GM19395 (cell line): ENCODE results near the gene ELP2.
"Not testable (repeated sequence)": the region's sequence is repeated elsewhere in the genome, so short reads cannot be mapped to it uniquely, and the experiment has no call there.

Experiments used
- ATAC-seq: cut with Tn5 transposase; IDR thresholded peaks from one replicate; pipeline ENCODE4 v1.9.1; 2021; ENCODE audit warnings: mild to moderate bottlenecking, moderate library complexity; ENCODE audit not compliant: unreplicated experiment

ELP2 gene

DNA sequence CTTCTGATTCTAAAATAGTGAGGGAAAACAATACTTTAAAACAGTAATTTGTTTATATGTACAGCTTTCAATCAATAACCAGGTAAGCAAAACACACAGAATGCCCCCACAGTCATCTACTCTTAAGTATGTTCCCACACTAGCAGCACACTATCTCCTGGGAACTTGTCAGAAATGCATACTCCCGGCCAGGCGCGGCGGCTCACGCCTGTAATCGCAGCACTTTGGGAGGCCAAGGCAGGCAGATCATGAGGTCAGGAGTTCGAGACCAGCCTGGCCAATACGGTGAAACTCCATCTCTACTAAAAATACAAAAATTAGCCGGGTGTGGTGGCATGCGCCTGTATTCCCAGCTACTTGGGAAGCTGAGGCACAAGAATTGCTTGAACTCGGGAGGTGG is 12.9 kb upstream of the ELP2 start:
- ATAC-seq, result not testable (repeated sequence)

DNA sequence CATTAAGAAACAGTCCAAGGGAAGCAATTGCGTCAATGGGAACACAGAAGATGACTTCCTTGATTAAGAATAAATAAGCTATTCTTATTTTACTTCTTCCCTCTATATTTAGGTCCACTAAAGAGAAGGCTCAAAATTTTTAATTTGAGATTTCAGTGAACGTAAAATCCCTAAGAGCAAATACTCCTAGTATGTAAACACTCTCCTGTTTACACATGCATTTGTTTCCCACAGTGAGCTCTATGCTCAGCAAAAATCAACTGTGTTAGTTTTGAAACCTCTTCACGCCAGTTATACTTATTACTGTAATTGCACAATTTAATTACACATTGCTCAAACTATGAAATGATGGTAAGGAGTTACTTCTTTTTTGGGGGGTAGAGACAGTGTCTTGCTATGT is 9.4 kb upstream of the ELP2 start:
- no peak for ATAC-seq

DNA sequence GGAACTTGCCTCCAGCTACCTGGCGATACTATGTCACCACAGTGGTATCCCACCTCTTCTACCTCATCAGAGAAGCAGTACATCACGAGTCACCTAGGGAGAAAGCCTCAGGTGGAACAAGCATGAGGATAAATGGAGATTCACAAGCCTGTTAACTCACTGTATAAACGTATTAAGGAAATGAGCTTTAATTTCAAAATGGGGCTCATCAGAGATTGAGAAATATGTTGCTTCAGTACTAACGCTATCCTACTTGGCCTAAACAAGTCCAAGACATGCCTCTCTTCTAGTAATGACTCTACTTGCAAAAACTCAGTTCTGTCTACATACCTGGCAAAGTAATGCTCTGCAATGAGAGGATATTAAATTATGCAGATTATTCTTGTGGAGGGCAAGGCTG is 4.9 kb upstream of the ELP2 start:
- ATAC-seq, result no peak

DNA sequence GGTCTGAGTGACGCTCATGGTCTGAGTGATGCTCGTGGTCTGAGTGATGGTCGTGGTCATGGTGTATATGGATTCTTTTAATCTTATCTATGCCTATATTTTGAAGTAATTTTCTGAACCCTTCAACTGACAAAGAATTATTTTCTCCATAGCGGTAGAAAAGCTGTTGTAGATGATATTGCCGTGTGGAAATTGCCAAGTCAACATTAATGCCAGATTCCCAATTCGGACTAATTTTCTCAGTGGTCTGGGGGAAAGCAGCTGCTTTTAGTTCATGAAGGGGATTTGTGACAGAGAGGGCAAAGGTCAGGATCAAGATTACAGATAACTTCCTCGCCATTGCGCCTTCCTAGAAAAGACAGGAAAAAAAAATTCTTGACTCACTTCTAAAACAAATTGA is 3.0 kb upstream of the ELP2 start:
- no peak for ATAC-seq

DNA sequence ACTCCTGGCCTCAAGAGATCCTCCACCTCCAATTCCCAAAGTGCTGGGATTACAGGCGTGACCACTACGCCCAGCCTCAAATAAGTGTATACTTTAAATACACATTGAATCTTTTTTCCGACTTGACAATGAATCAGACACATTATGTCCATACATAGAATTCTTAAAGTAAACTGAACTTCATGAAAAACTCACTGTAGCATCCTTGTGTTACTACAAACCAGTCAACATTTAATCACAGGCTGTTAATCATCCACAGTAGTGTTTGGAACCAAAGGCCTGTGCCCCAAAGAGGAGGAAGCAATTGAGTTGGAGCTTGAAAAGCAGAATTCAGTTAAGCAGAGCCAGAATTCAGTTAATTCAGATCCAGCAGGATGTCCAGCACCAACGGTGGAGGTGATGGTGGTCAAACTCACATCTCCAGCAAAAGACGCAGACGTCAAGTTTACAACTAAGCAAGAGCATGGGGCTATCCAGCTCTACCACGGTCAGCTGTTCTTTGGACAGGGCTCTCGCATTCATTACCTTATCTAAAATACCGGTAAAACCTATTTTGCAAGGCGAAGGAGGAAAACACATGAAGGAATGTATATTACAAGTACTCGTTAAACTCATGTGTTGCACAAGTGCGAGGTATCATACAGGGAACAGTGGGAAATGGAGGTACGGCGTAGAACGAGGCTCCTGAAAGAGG is 1.7 kb upstream of the ELP2 start:
- ATAC-seq, result no peak

DNA sequence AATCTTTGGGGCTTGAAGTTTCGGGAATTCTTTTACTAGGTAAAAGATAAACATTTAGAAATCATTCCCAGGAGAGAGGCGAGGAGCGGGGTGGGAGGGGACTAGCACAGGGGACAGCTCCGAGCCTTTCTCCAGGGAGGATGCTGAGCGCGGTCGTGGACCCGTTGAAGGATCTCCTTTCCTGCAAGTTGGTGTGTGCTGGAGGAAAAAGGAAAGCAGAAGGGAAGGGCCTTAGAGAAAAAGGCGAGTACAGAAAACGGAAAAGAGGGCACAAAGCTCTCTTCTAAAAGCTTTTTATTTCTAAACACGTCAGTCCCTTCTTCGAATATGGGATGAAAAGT is 1.2 kb upstream of the ELP2 start:
- ATAC-seq, result no peak

DNA sequence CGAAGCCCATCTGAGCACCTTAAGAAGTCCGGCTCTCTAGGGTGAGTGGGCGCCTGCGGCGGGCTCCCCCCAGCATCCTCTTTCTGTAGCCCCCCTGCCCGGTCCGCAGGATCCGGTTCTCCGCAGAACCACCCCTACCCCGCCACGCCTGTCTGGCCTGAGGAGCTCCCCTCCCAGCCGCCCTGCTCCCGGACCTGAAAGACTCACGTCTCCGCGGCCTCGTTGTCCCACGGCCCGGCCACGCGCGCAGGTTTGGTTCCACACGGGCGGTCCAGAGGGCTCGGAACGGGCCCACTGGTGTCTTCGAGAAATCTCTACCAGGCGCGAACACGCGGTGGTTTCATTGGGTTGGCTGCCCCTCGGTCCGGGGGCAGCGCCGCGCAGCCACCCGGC is 796 bp upstream of the ELP2 start:
- ATAC-seq, result peak; percentile 16

DNA sequence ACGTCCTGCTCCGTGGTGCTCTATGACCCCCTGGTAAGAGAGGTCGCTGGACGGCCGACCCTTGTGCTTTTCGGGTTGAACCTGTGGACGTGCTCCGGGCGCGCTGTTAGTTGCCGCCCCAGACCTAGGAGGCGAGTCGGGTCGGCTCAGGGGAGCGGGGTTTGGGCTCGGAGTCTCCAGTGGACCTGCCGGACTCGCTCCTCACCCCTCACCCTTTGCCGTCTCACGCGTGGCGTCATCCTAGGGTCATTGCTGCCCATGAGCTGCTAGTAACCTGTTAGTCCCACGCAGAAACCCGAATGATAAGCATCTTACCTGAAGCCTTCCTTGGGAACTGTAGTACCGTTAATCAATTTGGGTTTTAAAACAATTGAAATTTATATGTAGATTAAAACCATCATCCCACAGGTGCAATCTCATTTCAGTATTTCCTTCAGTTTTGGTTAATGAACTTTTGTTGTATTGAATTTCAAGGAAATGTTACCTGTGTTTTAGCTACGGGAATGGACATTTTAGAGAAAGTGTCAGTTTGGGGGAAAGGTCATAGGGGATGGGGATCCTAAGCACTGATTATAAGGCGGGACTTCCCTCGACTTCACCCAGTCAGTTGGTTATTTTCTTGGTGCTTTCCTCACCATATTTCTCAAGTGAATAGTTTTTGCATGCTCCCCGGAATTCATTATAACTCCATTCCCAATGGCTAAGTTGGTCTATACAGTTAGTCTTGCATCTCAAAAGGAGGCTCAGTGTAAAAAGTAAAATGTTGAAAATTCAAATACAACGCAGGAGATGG is 536 bp downstream of the ELP2 start:
- peak; percentile 36 for ATAC-seq

DNA sequence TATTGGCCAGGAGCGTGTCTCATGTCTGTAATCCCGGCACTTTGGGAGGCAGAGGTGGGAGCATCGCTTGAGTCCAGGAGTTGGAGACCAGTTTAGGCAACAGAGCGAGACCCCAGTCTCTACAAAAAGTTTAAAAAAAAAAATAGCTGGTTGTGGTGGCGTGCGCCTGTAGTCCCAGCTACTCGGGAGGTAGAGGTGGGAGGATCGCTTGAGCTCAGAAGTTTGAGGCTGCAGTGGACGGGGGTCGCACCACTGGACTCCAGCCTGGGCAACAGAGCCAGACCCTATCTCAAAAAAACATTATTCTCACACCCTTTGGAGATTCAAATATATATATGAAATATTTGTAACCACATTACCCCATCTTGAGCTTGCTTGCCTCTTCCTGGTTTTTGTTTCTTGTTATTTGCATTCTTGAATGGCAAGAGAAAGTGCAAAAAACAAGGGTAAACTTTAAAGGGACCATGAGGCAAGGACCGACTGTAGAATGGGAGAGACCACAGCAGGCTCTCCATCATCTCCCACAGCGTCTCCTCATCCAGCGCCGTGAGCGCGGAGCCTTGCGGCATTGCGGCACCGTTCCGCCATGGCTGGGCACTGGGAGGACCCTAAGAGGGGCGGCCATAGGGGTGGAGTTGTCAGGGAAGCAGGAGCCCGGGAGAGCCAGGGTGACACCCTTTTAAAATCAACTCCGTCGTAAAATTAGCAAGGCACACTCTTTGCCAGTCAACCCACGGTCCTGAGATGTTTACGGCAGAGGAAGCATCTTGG is 1.4 kb downstream of the ELP2 start:
- no peak for ATAC-seq

DNA sequence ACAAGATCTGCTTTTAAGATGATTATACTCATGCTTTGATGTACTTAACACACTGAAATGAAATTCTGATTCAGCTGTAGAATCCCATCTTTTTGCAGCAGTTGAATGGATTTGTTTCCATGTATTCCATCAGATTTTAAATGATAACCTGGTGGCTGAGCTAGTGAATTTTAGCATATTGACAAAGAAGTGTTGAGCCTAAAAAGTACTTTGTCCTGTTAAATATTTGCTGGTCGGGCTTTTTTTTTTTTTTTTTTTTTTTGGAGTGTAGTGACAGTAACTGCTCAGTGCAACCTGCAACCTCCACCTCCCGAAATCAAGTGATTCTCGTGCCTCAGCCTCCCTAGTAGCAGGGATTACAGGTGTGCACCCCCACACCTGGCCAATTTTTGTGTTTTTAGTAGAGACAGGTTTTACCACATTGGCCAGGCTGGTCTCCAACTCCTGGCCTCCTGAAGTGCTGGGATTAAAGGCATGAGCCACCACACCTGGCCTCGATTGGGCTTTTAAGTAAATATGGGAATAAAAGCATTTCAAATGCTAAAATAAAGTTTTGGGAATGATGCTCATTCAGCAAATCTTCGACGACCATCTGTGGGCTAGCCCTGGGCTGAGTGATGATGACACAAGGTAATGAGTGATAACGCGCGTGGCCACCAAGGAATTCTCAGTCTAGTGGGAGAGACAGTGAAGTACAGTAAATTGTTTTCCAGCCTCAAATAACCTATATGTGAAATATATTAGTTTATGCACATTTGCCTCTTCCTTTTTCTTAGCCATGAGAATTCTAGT is 2.2 kb downstream of the ELP2 start:
- ATAC-seq, result no peak

DNA sequence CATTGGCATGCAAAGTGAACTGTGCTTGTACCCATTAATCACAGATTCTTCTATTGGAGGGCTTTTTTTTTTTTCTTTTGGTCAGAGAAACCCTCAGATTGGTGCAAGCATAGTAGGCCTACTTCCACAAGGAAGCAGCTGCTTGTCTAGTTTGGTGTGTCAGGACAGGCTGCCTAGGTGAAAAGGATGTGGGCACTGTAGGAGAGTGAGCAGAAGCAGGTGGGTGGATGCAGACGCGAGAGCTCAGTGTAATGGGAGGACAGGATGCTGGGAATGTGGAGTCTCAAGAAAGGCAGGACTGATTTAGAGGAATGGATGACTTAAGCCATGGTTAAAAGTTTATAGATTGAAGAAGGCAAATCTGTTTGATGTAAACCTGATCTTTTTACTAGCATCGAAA is 3.1 kb downstream of the ELP2 start:
- ATAC-seq, result no peak

DNA sequence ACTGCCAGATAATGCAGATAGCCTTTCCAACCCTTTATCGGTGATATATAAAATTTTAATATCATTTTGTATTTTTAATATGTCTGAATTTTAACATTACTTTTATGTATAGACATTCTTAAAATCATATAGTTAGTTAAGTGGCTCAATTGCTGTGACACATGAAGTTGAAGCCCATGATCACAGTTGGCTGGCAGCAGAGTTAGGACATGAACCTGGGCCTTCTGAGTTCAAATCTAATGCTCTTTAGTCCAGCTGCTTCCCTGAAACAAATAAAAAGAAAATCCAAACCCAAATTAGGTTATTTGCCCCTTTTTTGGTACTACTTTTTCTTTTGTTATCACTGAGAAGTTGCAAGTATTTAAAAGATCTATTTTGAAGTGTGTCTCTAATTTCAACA is 5.6 kb downstream of the ELP2 start:
- no peak for ATAC-seq

DNA sequence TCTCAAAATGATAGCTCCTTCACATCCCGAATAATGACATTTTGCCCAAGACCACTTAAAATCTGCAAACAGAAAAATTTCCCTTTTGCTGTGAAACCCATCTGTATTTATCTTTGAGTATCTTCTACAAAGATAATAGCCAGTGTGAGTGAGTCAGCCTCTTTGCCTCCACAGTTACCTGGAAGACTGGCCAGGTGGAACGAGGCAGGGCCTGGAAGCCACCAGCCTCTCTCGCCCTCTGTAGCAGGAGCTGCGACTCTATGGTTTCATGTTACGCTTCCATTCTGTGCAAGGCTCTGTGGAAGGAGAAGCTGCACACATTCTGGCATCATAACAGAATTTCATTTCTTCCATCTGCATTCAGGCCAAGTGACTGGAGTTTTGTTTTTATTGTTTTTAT is 9.5 kb downstream of the ELP2 start:
- no peak for ATAC-seq

DNA sequence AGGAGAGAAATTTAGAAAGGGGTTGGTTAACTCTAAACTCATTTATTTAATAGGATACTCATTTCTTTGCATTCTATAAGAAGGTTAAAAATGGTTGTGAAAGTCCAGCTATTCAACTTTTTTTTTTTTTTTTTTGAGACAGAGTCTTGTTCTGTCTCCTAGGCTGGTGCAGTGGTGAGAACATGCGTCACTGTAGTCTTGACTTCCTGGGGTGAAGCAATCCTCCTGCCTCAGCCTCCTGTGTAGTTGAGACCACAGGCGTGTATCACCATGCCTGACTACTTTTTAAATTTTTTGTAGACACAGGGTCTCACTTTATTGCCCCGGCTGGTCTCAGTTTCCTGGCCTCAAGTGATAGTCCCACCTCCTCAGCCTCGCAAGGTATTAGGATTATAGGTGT is 11.9 kb downstream of the ELP2 start:
- no peak for ATAC-seq

DNA sequence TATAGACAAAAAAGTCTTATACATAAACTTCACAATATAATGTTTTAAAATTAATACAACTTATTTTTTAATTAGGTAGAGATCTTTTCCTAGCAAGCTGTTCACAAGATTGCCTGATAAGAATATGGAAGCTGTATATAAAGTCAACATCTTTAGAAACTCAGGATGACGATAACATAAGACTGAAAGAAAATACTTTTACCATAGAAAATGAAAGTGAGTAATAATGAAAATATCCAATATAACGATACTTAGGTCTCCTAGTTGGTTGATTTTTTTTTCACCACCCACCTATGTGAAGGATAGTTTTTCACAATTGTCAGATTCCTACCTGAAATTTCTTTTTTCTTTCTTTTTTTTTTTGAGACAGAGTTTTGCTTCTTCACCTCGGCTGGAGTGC is 13.1 kb downstream of the ELP2 start:
- ATAC-seq, result no peak

DNA sequence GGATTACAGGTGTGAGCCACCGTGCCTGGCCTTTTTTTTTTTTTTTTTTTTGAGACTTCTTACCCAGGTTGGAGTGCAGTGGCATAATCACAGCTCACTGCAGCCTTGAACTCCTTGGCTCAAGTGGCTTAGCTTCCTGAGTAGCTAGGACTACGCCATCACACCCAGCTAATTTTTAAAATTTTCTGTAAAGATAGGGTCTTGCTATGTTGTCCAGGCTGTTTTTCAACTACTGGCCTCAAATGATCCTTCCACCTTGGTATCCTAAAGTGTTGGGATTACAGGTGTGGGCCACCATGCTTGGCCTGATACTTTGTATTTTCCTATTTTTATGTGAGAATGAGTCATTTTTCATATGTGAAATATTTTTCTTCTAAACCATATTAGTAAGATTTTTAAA is 13.7 kb downstream of the ELP2 start:
- ATAC-seq, result no peak

DNA sequence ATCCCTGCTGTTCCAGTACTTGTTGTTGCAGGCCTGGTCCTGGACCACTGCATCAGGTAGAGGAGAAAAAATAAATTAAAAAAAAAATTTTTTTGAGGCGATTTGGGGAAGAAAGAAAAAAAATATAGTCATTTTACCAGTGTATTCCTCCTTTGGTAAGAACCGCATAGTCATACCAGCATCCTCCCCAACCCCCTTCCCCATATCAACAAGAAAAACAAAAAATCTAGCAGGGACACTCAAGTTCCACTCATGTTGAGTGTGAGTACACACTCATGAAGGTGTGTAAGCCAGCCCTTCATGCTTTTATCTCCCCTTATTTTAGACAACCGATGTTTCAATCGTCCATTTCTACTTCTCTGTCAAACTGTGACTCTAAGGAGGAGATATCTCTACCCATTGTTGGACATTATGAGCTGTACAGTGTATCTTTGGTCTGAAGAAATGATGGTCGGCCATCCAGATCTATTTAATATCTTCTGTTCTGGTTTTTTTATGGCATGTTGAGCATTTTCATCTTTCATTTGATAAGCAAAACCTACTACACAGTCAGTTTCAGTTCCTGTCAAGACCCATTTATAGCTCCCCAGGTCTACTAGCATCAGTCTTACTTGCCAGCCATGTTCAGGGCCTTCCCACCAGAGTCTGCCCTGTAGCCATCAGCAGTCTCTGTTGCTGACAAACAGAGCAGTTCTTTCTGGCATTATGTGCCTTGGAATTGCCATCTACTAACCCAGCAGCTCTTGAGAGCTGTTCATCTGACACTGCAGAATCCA is 20.0 kb downstream of the ELP2 start:
- ATAC-seq, result peak; percentile 99

DNA sequence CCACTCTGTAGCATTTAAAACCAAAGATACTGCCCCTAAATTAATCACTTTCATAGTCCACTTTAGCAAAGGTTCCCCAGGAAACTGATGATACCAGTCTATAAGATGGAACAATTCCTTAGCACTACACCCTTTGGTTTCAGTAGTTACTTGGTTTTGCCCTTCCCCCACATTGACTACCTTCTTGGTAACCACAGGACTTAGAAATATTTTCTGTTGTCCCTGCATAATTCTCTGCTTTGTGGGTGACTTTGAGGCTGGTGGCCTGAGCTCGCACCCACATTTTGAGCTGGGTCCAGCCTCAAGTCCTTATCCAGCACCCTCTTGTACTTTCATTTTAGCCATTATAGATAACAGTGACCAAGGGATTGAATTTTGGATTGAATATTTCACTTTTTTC is 23.1 kb downstream of the ELP2 start:
- no peak for ATAC-seq

DNA sequence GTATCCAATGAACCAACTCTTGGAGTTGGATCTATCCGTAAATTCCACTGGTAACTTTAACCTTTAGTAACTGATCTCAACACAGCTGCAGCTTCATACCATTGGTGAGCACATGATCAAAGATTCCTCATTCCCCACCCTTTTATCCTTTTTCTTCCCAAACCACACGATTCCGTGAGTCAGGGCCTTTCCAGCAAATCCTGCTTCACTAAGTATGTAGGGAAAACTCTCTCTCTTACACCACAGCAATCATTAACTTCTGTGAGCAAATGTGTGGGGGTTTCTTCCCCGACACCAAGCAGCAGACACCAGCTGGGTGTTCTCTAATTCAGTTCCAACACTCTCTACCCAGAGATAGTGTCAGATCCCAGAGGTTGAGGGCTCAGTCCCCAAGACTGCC is 23.5 kb downstream of the ELP2 start:
- ATAC-seq, result no peak

DNA sequence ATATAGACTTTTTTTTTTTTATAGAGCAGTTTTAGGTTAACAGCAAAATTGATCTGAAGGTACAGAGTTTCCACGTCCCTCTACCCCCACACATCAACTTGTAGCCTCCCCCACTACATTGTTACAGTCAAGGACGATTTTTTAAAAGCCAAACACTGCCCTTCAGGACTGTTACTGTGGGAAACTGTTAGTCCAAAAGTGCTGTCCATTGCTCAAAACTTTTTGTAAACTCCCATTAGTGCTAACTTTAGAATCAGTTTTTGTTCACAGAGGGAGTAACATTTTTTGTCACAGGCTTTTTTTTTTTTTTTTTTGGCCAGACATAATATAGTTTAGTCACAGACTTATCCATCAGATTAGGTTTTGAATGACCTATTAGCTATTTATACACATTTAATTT is 24.1 kb downstream of the ELP2 start:
- no peak for ATAC-seq
